ENCODE data around the gene SLC24A3. TPM values are rescaled to one million over a fixed set of nuclear protein-coding genes. Genes with fewer than 3 reads are reported as not detected.
A peak's percentile ranks its signal among the peaks of the same experiment; 100 is the strongest.
"Not testable (repeated sequence)": the region's sequence is repeated elsewhere in the genome, so short reads cannot be mapped to it uniquely, and the experiment has no call there.

The SLC24A3 gene
- total RNA-seq, 1 experiment from 2014 or later, result 46.0 TPM

DNA sequence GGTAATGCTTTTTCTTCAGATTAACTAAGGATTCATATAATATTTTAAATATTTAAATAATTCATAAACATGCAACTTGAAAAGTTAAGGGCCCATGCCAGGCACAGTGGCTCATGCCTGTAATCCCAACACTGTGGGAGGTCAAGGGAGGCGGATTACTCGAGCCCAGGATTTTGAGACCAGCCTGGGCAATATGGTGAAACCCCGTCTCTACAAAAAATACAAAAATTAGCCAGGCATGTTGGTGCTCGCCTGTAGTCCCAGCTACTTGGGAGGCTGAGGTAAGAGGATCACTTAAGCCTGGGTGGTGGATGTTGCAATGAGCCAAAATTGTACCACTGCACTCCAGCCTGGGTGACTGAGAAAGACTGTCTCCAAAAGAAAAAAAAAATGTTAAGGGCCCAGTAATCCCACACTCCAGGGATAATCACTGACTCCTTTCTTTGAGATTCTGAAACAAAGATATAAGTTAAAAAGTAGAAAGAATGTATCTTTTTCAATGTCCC is 537.7 kb downstream of the SLC24A3 start:
- Histone ChIP-seq H3K4me3 (ENCODE audit: low read depth, low read length, poor library complexity, severe bottlenecking) (no peak overlapping the region), H3K27me3 (replicated peaks; ENCODE audit: insufficient read depth, low read depth, low read length, poor library complexity) (no peaks in the 10 kb centered on the region), H3K9me3 (ENCODE audit: low read depth, low read length, poor library complexity, severe bottlenecking) (no peaks in the 10 kb centered on the region), H3K36me3 (ENCODE audit: insufficient read depth, low read length, poor library complexity, severe bottlenecking) (no peaks in the 10 kb centered on the region), H3K27ac (ENCODE audit: low read depth, low read length, poor library complexity, severe bottlenecking) (peak overlapping the region; percentile 58), H3K4me1 (ENCODE audit: insufficient read depth, low read length, poor library complexity, severe bottlenecking) (peaks cover 28% of the 10 kb centered on the region)
- ChIA-PET POLR2A (ENCODE audit: low non-redundant PET) (no interaction called here), CTCF (no interaction called here)
- no peak for TF ChIP-seq CTCF (conservative IDR thresholded peaks at IDR 0.05; ENCODE audit: low read depth, low read length)
- TF ChIP-seq EZH2 (IDR thresholded peaks at IDR 0.05; ENCODE audit: borderline replicate concordance, low read depth, low read length, poor library complexity, severe bottlenecking), result no peak
- peak; percentile 72 for DNase-seq (ENCODE audit: low spot score)
- intact Hi-C loops (cut with micrococcal nuclease; ENCODE audit: unreplicated experiment), result no loop called here
- no TSS peak for BruUV-seq (replicated peaks)

GRCh38 chr20:19750907-19751636 is 538.6 kb downstream of the SLC24A3 start:
- Histone ChIP-seq H3K36me3 (ENCODE audit: insufficient read depth, low read length, poor library complexity, severe bottlenecking) (no peaks in the 10 kb centered on the region), H3K9me3 (ENCODE audit: low read depth, low read length, poor library complexity, severe bottlenecking) (no peaks in the 10 kb centered on the region), H3K27me3 (replicated peaks; ENCODE audit: insufficient read depth, low read depth, low read length, poor library complexity) (no peaks in the 10 kb centered on the region), H3K4me3 (ENCODE audit: low read depth, low read length, poor library complexity, severe bottlenecking) (no peak overlapping the region), H3K4me1 (ENCODE audit: insufficient read depth, low read length, poor library complexity, severe bottlenecking) (peaks cover 28% of the 10 kb centered on the region), H3K27ac (ENCODE audit: low read depth, low read length, poor library complexity, severe bottlenecking) (peak overlapping the region; percentile 58)
- ChIA-PET POLR2A (ENCODE audit: low non-redundant PET) (no interaction called here), CTCF (no interaction called here)
- intact Hi-C loops (cut with micrococcal nuclease; ENCODE audit: unreplicated experiment), result no loop called here
- TF ChIP-seq EZH2 (IDR thresholded peaks at IDR 0.05; ENCODE audit: borderline replicate concordance, low read depth, low read length, poor library complexity, severe bottlenecking) (no peak), CTCF (conservative IDR thresholded peaks at IDR 0.05; ENCODE audit: low read depth, low read length) (no peak)
- DNase-seq (ENCODE audit: low spot score), result no peak
- BruUV-seq (replicated peaks), result no TSS peak

DNA sequence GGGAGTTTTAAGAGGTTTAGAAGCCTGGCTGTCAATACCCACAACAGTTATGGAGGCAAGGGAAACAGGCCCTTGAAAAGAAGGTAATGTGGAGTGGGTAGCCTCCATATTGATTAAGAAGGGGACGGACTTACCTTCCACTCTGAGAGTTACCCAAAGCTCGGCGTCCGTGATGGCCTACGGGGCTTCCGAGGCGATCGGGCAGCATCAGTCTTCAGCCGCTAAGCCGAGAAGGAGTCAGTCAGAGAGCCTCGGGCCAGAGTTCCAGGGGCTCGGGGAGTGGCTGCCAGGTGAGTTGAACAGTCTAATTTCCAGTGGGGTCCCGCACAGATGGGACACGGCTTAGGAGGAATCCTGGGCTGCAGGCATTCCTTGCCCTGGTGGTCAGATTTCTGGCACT is 541.8 kb downstream of the SLC24A3 start:
- peaks cover 32% of the 10 kb centered on the region for H3K4me1 ChIP-seq (ENCODE audit: insufficient read depth, low read length, poor library complexity, severe bottlenecking)
- H3K27ac ChIP-seq (ENCODE audit: low read depth, low read length, poor library complexity, severe bottlenecking); H3K27me3 ChIP-seq (replicated peaks; ENCODE audit: insufficient read depth, low read depth, low read length, poor library complexity); CTCF ChIA-PET; POLR2A ChIA-PET (ENCODE audit: low non-redundant PET); H3K9me3 ChIP-seq (ENCODE audit: low read depth, low read length, poor library complexity, severe bottlenecking); DNase-seq (ENCODE audit: low spot score); H3K36me3 ChIP-seq (ENCODE audit: insufficient read depth, low read length, poor library complexity, severe bottlenecking); H3K4me3 ChIP-seq (ENCODE audit: low read depth, low read length, poor library complexity, severe bottlenecking); BruUV-seq (replicated peaks); intact Hi-C loops (cut with micrococcal nuclease; ENCODE audit: unreplicated experiment): not testable (repeated sequence)
